ENCODE data around the gene RTCB.

- TF ChIP-seq, protein P1, sequence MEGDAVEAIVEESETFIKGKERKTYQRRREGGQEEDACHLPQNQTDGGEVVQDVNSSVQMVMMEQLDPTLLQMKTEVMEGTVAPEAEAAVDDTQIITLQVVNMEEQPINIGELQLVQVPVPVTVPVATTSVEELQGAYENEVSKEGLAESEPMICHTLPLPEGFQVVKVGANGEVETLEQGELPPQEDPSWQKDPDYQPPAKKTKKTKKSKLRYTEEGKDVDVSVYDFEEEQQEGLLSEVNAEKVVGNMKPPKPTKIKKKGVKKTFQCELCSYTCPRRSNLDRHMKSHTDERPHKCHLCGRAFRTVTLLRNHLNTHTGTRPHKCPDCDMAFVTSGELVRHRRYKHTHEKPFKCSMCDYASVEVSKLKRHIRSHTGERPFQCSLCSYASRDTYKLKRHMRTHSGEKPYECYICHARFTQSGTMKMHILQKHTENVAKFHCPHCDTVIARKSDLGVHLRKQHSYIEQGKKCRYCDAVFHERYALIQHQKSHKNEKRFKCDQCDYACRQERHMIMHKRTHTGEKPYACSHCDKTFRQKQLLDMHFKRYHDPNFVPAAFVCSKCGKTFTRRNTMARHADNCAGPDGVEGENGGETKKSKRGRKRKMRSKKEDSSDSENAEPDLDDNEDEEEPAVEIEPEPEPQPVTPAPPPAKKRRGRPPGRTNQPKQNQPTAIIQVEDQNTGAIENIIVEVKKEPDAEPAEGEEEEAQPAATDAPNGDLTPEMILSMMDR (conservative IDR thresholded peaks at IDR 0.05; ENCODE audit: low read depth in 2 of 2) = no peak
- TF ChIP-seq NANOG (IDR thresholded peaks at IDR 0.05; ENCODE audit: borderline replicate concordance) (no peak), EZH2 (IDR thresholded peaks at IDR 0.05; ENCODE audit: low read depth, unreplicated experiment) (no peak), EZH2phosphoT487 (IDR thresholded peaks at IDR 0.05; ENCODE audit: unreplicated experiment) (no peak), CREB1 (CRISPR knock-in tag; IDR thresholded peaks at IDR 0.05; ENCODE audit: low read depth) (no peak), POLR2AphosphoS5 (IDR thresholded peaks at IDR 0.05; ENCODE audit: low read depth) (no peak)
- TF ChIP-seq, protein P2, sequence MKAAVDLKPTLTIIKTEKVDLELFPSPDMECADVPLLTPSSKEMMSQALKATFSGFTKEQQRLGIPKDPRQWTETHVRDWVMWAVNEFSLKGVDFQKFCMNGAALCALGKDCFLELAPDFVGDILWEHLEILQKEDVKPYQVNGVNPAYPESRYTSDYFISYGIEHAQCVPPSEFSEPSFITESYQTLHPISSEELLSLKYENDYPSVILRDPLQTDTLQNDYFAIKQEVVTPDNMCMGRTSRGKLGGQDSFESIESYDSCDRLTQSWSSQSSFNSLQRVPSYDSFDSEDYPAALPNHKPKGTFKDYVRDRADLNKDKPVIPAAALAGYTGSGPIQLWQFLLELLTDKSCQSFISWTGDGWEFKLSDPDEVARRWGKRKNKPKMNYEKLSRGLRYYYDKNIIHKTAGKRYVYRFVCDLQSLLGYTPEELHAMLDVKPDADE (IDR thresholded peaks at IDR 0.05) = no peak
- TF ChIP-seq, protein P3, sequence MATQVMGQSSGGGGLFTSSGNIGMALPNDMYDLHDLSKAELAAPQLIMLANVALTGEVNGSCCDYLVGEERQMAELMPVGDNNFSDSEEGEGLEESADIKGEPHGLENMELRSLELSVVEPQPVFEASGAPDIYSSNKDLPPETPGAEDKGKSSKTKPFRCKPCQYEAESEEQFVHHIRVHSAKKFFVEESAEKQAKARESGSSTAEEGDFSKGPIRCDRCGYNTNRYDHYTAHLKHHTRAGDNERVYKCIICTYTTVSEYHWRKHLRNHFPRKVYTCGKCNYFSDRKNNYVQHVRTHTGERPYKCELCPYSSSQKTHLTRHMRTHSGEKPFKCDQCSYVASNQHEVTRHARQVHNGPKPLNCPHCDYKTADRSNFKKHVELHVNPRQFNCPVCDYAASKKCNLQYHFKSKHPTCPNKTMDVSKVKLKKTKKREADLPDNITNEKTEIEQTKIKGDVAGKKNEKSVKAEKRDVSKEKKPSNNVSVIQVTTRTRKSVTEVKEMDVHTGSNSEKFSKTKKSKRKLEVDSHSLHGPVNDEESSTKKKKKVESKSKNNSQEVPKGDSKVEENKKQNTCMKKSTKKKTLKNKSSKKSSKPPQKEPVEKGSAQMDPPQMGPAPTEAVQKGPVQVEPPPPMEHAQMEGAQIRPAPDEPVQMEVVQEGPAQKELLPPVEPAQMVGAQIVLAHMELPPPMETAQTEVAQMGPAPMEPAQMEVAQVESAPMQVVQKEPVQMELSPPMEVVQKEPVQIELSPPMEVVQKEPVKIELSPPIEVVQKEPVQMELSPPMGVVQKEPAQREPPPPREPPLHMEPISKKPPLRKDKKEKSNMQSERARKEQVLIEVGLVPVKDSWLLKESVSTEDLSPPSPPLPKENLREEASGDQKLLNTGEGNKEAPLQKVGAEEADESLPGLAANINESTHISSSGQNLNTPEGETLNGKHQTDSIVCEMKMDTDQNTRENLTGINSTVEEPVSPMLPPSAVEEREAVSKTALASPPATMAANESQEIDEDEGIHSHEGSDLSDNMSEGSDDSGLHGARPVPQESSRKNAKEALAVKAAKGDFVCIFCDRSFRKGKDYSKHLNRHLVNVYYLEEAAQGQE (IDR thresholded peaks at IDR 0.05; ENCODE audit: unreplicated experiment) = no peak
Measured at GRCh38 chr22:32343941-32344340, 68.1 kb downstream of the RTCB start.
